IPS-NIHi7 (cell line): Measurements from ENCODE around the gene EFEMP2.

Source experiments
- DNase-seq: peaks from one replicate; pipeline ENCODE4 v3.0.0; 2012; ENCODE audit warnings: mixed read lengths; ENCODE audit errors: extremely low spot score

The EFEMP2 gene

GRCh38 chr11:65866509-65867283 lies 5.9 kb downstream of the EFEMP2 start:
- no peak for DNase-seq

- no peak for DNase-seq
These were observed 6.9 kb downstream of the EFEMP2 start for GRCh38 chr11:65865550-65866172.

GRCh38 chr11:65864706-65865471 lies 7.7 kb downstream of the EFEMP2 start:
- no peak for DNase-seq

- no peak for DNase-seq
These were observed 8.5 kb downstream of the EFEMP2 start for GRCh38 chr11:65863889-65864705.

GRCh38 chr11:65862941-65863888 lies 9.4 kb downstream of the EFEMP2 start:
- no peak for DNase-seq

- no peak for DNase-seq
These were observed 10.3 kb downstream of the EFEMP2 start for GRCh38 chr11:65862191-65862735.

- DNase-seq, result no peak
These were observed 10.9 kb downstream of the EFEMP2 start for GRCh38 chr11:65861533-65862183.

GRCh38 chr11:65861165-65861505 lies 11.5 kb downstream of the EFEMP2 start:
- DNase-seq, result no peak

- peak; percentile 91 for DNase-seq
These were observed 12.1 kb downstream of the EFEMP2 start, which contains the start of gene MUS81 for GRCh38 chr11:65860278-65861164. Gene MUS81 (plus strand): TSS chr11:65860433. CDS start chr11:65860754, 321 bp downstream.

- DNase-seq, result no peak
These were observed 12.8 kb downstream of the EFEMP2 start for GRCh38 chr11:65859812-65860277.

GRCh38 chr11:65859095-65859811 lies 13.3 kb downstream of the EFEMP2 start:
- DNase-seq, result peak; percentile 92

GRCh38 chr11:65858681-65859087 lies 13.9 kb downstream of the EFEMP2 start:
- no peak for DNase-seq

GRCh38 chr11:65857853-65858680 lies 14.5 kb downstream of the EFEMP2 start, which contains the start of gene CFL1:
Gene CFL1 (minus strand): TSS chr11:65858180. CDS start chr11:65858099, 81 bp downstream.
- DNase-seq, result peak; percentile 85

- DNase-seq, result peak; percentile 9
These were observed 15.1 kb downstream of the EFEMP2 start for GRCh38 chr11:65857500-65857852.

- DNase-seq, result peak; percentile 56
These were observed 15.7 kb downstream of the EFEMP2 start for GRCh38 chr11:65856689-65857499.

GRCh38 chr11:65855927-65856363 lies 16.7 kb downstream of the EFEMP2 start:
- no peak for DNase-seq
